ENCODE results near the gene HAT1. TPM values are rescaled to one million over a fixed set of nuclear protein-coding genes. Genes with fewer than 3 reads are reported as not detected.

The HAT1 gene
- total RNA-seq, 2 donors from 2014 or later, result 17.3 to 25.3 TPM

- ATAC-seq (ENCODE audit: insufficient number of reproducible peaks, low FRiP score, low read depth), result no peak
- DNase-seq (ENCODE audit: low spot score), result no peak
- Histone ChIP-seq H3K27me3 (replicated peaks; ENCODE audit: insufficient read depth) (no peaks in the 10 kb centered on the region), H3K36me3 (no peaks in the 10 kb centered on the region), H3K27ac (no peak overlapping the region), H3K9me3 (no peaks in the 10 kb centered on the region), H3K4me3 (no peak overlapping the region), H3K4me1 (ENCODE audit: control insufficient read depth in 1 of 2, low read depth in 2 of 2) (no peaks in the 10 kb centered on the region)
- TF ChIP-seq, protein P1, sequence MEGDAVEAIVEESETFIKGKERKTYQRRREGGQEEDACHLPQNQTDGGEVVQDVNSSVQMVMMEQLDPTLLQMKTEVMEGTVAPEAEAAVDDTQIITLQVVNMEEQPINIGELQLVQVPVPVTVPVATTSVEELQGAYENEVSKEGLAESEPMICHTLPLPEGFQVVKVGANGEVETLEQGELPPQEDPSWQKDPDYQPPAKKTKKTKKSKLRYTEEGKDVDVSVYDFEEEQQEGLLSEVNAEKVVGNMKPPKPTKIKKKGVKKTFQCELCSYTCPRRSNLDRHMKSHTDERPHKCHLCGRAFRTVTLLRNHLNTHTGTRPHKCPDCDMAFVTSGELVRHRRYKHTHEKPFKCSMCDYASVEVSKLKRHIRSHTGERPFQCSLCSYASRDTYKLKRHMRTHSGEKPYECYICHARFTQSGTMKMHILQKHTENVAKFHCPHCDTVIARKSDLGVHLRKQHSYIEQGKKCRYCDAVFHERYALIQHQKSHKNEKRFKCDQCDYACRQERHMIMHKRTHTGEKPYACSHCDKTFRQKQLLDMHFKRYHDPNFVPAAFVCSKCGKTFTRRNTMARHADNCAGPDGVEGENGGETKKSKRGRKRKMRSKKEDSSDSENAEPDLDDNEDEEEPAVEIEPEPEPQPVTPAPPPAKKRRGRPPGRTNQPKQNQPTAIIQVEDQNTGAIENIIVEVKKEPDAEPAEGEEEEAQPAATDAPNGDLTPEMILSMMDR (IDR thresholded peaks at IDR 0.05), result no peak
Measured at GRCh38 chr2:172031536-172031935, 109.3 kb downstream of the HAT1 start.

Other genes with a start within 250 kb of the HAT1 start
- 100 to 1,000 TPM in 1 of 2 donors, 10 to 100 TPM in 1; 89.8 to 122 TPM for gene DYNC1I2, start 235.0 kb upstream of the HAT1 start, total RNA-seq
- 10 to 100 TPM; 27.2 to 39.3 TPM for gene SLC25A12, start 28.2 kb upstream of the HAT1 start, total RNA-seq
- 10 to 100 TPM in 1 of 2 donors, 1 to 10 TPM in 1; 3.2 to 10.8 TPM for gene METAP1D, start 77.5 kb downstream of the HAT1 start, total RNA-seq
- under 1 TPM; 0.68 to 0.92 TPM for gene DLX1, start 163.0 kb downstream of the HAT1 start, total RNA-seq
- gene DLX2, start 180.4 kb downstream of the HAT1 start, total RNA-seq, result 1 to 10 TPM in 1 of 2 donors, not detected in 1; 1.6 TPM

All from thoracic aorta (tissue), 2 donors.